GM12878 (cell line): ENCODE data around the gene SLIT1. TPM values are rescaled to one million over a fixed set of nuclear protein-coding genes. Genes with fewer than 3 reads are reported as not detected.

Experiments used
- ATAC-seq: fragments of 200-7000 bp; cut with Tn5 transposase; 3 replicates; pipeline ENCODE4 v1.9.1; 2020; ENCODE audit warnings: mild to moderate bottlenecking, moderate library complexity
- BruUV-seq: library from RNA; stranded (reverse); fragments of 400-500 nt; replicated peaks from 2 replicates; lab custom pipeline; 2021; lab: Mats Ljungman, UMichigan
- CTCF ChIA-PET: fragments of 300-600 bp; sonication (Branson Sonifier 250); formaldehyde crosslinking; extraction: SDS; loops from one replicate; lab custom pipeline; 2021; ENCODE audit warnings: inconsistent platforms; lab: Yijun Ruan, JAX
- POLR2A ChIA-PET: fragments of 350-600 bp; formaldehyde crosslinking; extraction: SDS; loops from one replicate; lab custom pipeline; 2021; ENCODE audit warnings: inconsistent platforms; lab: Charles Lee
- RAD21 ChIA-PET: fragments of 300-600 bp; sonication (Branson Sonifier 250); formaldehyde crosslinking; loops from one replicate; lab custom pipeline; 2023; ENCODE audit warnings: antibody characterized with exemption; ENCODE audit not compliant: unreplicated experiment; lab: Charles Lee
- SMC1A ChIA-PET: fragments of 300-600 bp; sonication (Branson Sonifier 250); formaldehyde crosslinking; loops from one replicate; lab custom pipeline; 2023; ENCODE audit not compliant: unreplicated experiment, uncharacterized antibody; lab: Charles Lee
- DNase-seq: peaks from one replicate; pipeline ENCODE4 v3.0.0-alpha.2; 2011; ENCODE audit warnings: low read depth, low spot score
- FAIRE-seq: peaks from 3 replicates; lab custom pipeline; 2011; peaks lifted over from hg19 to GRCh38; lab: Jason Lieb, UNC
- H2AFZ ChIP-seq: 2 replicates; pipeline ENCODE4 v1.6.0; 2011; ENCODE audit warnings: low read depth, low read length, control low read depth; ENCODE audit not compliant: control insufficient read depth
- H3K27ac ChIP-seq: 2 replicates; pipeline ENCODE4 v1.5.1; 2011; ENCODE audit warnings: control low read depth; ENCODE audit not compliant: control insufficient read depth, insufficient read depth
- H3K27me3 ChIP-seq, 2 experiments: replicated peaks in 1 of 2; 2 replicates each; pipeline versions ENCODE4 v1.6.0 to v1.6.1; 2011; ENCODE audit warnings: low read length in 1 of 2; ENCODE audit not compliant: control insufficient read depth in 2 of 2, insufficient read depth in 2 of 2
- H3K36me3 ChIP-seq, 2 experiments: 2 replicates each; pipeline ENCODE4 v1.5.1; 2011; ENCODE audit warnings: low read length in 1 of 2; ENCODE audit not compliant: control insufficient read depth in 2 of 2, insufficient read depth in 2 of 2
- H3K4me1 ChIP-seq: 2 replicates; pipeline ENCODE4 v1.6.1; 2011; ENCODE audit warnings: mild to moderate bottlenecking, low read length, moderate library complexity, mixed read lengths; ENCODE audit not compliant: control insufficient read depth, insufficient read depth
- H3K4me2 ChIP-seq: 2 replicates; pipeline ENCODE4 v1.6.0; 2011; ENCODE audit warnings: control low read depth; ENCODE audit not compliant: control insufficient read depth, insufficient read depth
- H3K4me3 ChIP-seq: fragments of 200-600 bp; sonication (generic); 2 replicates; pipeline ENCODE4 v1.5.1; 2016
- H3K79me2 ChIP-seq: 2 replicates; pipeline ENCODE4 v1.6.0; 2011; ENCODE audit warnings: low read length; ENCODE audit not compliant: control insufficient read depth, insufficient read depth
- H3K9ac ChIP-seq: 2 replicates; pipeline ENCODE4 v1.8.0; 2011; ENCODE audit warnings: low read length, control low read depth, mixed read lengths; ENCODE audit not compliant: control insufficient read depth, insufficient read depth
- H3K9me3 ChIP-seq: replicated peaks from 3 replicates; pipeline ENCODE4 v1.5.1; 2011; ENCODE audit warnings: mild to moderate bottlenecking, low read length; ENCODE audit not compliant: control insufficient read depth, insufficient read depth
- H4K20me1 ChIP-seq: 2 replicates; pipeline ENCODE4 v1.6.0; 2011; ENCODE audit not compliant: control insufficient read depth, insufficient read depth
- KLF5 ChIP-seq: fragments of 450-650 bp; IDR thresholded peaks from 2 replicates; pipeline ENCODE4 v1.6.1; 2014; ENCODE audit warnings: mild to moderate bottlenecking; ENCODE audit not compliant: partially characterized antibody
- MLLT1 ChIP-seq: fragments of 450-650 bp; IDR thresholded peaks from 2 replicates; pipeline ENCODE4 v1.6.1; 2016; ENCODE audit warnings: mild to moderate bottlenecking
- MTA2 ChIP-seq: fragments of 450-650 bp; IDR thresholded peaks from 2 replicates; pipeline ENCODE4 v1.6.1; 2016; ENCODE audit warnings: low read depth, mild to moderate bottlenecking, moderate library complexity
- NKRF ChIP-seq: fragments of 450-650 bp; conservative IDR thresholded peaks from 2 replicates; pipeline ENCODE4 v1.6.1; 2017; ENCODE audit warnings: mild to moderate bottlenecking, moderate library complexity
- POU2F2 ChIP-seq: IDR thresholded peaks from 3 replicates; pipeline ENCODE4 v1.6.1; 2011; ENCODE audit warnings: low read depth, mild to moderate bottlenecking, low read length, borderline replicate concordance
- RAD51 ChIP-seq: fragments of 450-650 bp; IDR thresholded peaks from 2 replicates; pipeline ENCODE4 v1.6.1; 2016; ENCODE audit warnings: moderate library complexity, mild to moderate bottlenecking, inconsistent platforms
- SIN3A ChIP-seq: IDR thresholded peaks from 2 replicates; pipeline ENCODE4 v1.6.1; 2012; ENCODE audit warnings: low read depth, low read length, improper control_type of control experiment
- SRF ChIP-seq, 2 experiments: IDR thresholded peaks; 2 replicates each; pipeline ENCODE4 v1.6.1; 2011; ENCODE audit warnings: low read depth in 2 of 2, low read length in 2 of 2, mild to moderate bottlenecking in 1 of 2, moderate library complexity in 1 of 2
- TAF1 ChIP-seq: IDR thresholded peaks from 2 replicates; pipeline ENCODE4 v1.6.1; 2011; ENCODE audit warnings: mild to moderate bottlenecking, low read depth, low read length, borderline replicate concordance
- TCF12 ChIP-seq: IDR thresholded peaks from 2 replicates; pipeline ENCODE4 v1.6.1; 2011; ENCODE audit warnings: low read depth, mild to moderate bottlenecking, low read length
- ZNF217 ChIP-seq: fragments of 450-650 bp; IDR thresholded peaks from 2 replicates; pipeline ENCODE4 v1.6.1; 2017; ENCODE audit warnings: antibody characterized with exemption, mild to moderate bottlenecking
- ZNF384 ChIP-seq: IDR thresholded peaks from 2 replicates; pipeline ENCODE4 v1.6.1; 2012; ENCODE audit warnings: low read depth, mild to moderate bottlenecking, low read length, improper control_type of control experiment, borderline replicate concordance
- WGBS: methylation state at CpG from one replicate; pipeline ENCODE4 v1.1.6; 2016; ENCODE audit warnings: low lambda C conversion rate; ENCODE audit not compliant: insufficient replicate concordance, insufficient coverage; ENCODE audit errors: missing lambda C conversion rate; 5-methylcytosine and 5-hydroxymethylcytosine counted together
- in situ Hi-C: fragments of 300-500 bp; cut with MboI; formaldehyde crosslinking; loops from 9 replicates; pipeline ENCODE4 v1.14.3; 2018; ENCODE audit warnings: mixed read lengths
- intact Hi-C: fragments of 100-400 bp; cut with micrococcal nuclease; formaldehyde crosslinking; loops from one replicate; pipeline ENCODE4 v1.14.2; 2022; ENCODE audit not compliant: unreplicated experiment
- polyA plus RNA-seq, 11 experiments: library from polyadenylated mRNA; depleted of rRNA in 4 of 11; unstranded in 6 of 11; stranded (reverse) in 5 of 11; fragments of >200 nt; fragmentation: Nextera tagmentation in 4 of 11; fragmentation: Illumina TruSeq in 1 of 11; extraction: Ambion mirVana in 4 of 11; extraction: Trizol in 1 of 11; gene quantifications; 1 replicate in 1 of 11; 2 replicates in 10 of 11; pipeline versions ENCODE4 v1.2.1 to v1.2.3, GENCODE V29; 2011 to 2016; ENCODE audit warnings: inconsistent platforms in 2 of 11, missing spikeins in 2 of 11, low read depth in 1 of 11
- total RNA-seq, 4 experiments: library from RNA; depleted of rRNA in 3 of 4; stranded (reverse); fragments of >200 nt in 3 of 4; fragmentation: Illumina TruSeq in 1 of 4; extraction: Trizol in 1 of 4; gene quantifications; 2 replicates each; pipeline versions ENCODE4 v1.2.1 to v1.2.3, GENCODE V29; 2013 to 2021
- TF ChIP-seq, protein P1 (sequence below): fragments of 450-650 bp; formaldehyde crosslinking; IDR thresholded peaks from 2 replicates; pipeline ENCODE4 v1.5.0; 2022; ENCODE audit warnings: mild to moderate bottlenecking, missing genetic modification characterization
- TF ChIP-seq, protein P2 (sequence below): fragments of 450-650 bp; IDR thresholded peaks from 2 replicates; pipeline ENCODE4 v1.6.1; 2016; ENCODE audit warnings: mild to moderate bottlenecking

SLIT1 gene
- total and polyA plus RNA-seq, 10 of the 15 experiments (the other 5 are each of a cell fraction or from before 2014, with no cell fraction given) = 0.04 to 0.19 (median 0.06) TPM; not detected in 4

DNA sequence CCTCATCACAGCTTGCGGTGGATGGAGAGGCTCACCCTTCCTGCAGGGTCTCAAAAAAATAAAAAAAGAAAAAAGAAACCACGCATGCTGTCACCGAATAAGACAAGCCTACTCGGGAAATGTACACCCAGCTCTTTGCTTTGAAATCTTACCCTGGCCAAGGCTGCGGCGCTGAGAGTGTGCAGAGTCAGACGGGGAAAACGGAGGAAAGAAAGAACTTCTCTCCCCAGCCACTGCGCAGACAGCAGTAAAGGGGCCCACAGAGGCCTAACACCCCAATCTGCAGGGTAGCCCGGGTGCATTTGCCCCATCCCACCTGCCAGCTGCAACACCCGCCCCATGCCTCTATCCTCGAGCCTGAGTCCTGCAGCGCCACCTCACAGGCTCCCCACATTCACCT is 14.8 kb downstream of the SLIT1 start (continued):
- TF ChIP-seq, protein P1, sequence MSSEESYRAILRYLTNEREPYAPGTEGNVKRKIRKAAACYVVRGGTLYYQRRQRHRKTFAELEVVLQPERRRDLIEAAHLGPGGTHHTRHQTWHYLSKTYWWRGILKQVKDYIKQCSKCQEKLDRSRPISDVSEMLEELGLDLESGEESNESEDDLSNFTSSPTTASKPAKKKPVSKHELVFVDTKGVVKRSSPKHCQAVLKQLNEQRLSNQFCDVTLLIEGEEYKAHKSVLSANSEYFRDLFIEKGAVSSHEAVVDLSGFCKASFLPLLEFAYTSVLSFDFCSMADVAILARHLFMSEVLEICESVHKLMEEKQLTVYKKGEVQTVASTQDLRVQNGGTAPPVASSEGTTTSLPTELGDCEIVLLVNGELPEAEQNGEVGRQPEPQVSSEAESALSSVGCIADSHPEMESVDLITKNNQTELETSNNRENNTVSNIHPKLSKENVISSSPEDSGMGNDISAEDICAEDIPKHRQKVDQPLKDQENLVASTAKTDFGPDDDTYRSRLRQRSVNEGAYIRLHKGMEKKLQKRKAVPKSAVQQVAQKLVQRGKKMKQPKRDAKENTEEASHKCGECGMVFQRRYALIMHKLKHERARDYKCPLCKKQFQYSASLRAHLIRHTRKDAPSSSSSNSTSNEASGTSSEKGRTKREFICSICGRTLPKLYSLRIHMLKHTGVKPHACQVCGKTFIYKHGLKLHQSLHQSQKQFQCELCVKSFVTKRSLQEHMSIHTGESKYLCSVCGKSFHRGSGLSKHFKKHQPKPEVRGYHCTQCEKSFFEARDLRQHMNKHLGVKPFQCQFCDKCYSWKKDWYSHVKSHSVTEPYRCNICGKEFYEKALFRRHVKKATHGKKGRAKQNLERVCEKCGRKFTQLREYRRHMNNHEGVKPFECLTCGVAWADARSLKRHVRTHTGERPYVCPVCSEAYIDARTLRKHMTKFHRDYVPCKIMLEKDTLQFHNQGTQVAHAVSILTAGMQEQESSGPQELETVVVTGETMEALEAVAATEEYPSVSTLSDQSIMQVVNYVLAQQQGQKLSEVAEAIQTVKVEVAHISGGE (CRISPR knock-in tag) = no peak
- TF ChIP-seq RAD51 (no peak), TCF12 (no peak), POU2F2 (no peak), TAF1 (no peak)

- FAIRE-seq (no peak), ATAC-seq (no peak), DNase-seq (no peak)
- intact Hi-C loops = no loop called here
- H3K4me3 ChIP-seq = no peak overlapping the region
- ChIA-PET CTCF (no interaction called here), POLR2A (no interaction called here), SMC1A (no interaction called here), RAD21 (interaction anchor here (0.7 kb wide), 1 partner anchor 97 kb away, joined by 3 read pairs; no protein-coding TSS in a partner anchor)
- no peak overlapping the region for H3K9ac ChIP-seq
- no peaks in the 10 kb centered on the region for H4K20me1 ChIP-seq
- in situ Hi-C loops = no loop called here
- 58% methylated on average over 14 of the region's 14 CpGs for WGBS
- no peak overlapping the region for H3K4me2 ChIP-seq
- no peak overlapping the region for H3K27ac ChIP-seq
- H2AFZ ChIP-seq = no peak overlapping the region
- H3K4me1 ChIP-seq = no peaks in the 10 kb centered on the region
- no peaks in the 10 kb centered on the region for H3K9me3 ChIP-seq
- no peaks in the 10 kb centered on the region for H3K79me2 ChIP-seq
- no peaks in the 10 kb centered on the region; a peak in 1 of 4 replicates for H3K27me3 ChIP-seq
- no TSS peak for BruUV-seq
- no peaks in the 10 kb centered on the region for H3K36me3 ChIP-seq
- TF ChIP-seq ZNF217 (no peak), SIN3A (no peak), MLLT1 (no peak), ZNF384 (no peak), TCF12 (no peak), NKRF (no peak), SRF (IDR thresholded peaks at IDR 0.05; ENCODE audit: low read depth in 2 of 2, low read length in 2 of 2) (no peak), KLF5 (no peak), MTA2 (no peak)
- TF ChIP-seq, protein P2, sequence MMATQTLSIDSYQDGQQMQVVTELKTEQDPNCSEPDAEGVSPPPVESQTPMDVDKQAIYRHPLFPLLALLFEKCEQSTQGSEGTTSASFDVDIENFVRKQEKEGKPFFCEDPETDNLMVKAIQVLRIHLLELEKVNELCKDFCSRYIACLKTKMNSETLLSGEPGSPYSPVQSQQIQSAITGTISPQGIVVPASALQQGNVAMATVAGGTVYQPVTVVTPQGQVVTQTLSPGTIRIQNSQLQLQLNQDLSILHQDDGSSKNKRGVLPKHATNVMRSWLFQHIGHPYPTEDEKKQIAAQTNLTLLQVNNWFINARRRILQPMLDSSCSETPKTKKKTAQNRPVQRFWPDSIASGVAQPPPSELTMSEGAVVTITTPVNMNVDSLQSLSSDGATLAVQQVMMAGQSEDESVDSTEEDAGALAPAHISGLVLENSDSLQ = no peak
Observed at GRCh38 chr10:97169911-97170693, 15.7 kb downstream of the SLIT1 start.
